Bronchial epithelial cell (primary cell): Measurements from ENCODE around the gene CARD19. TPM values are rescaled to one million over a fixed set of nuclear protein-coding genes. Genes with fewer than 3 reads are reported as not detected.

ENCODE experiments used
- DNase-seq: peaks from one replicate; pipeline ENCODE4 v3.0.0-alpha.2; 2010; ENCODE audit warnings: low read depth
- FAIRE-seq: peaks from 2 replicates; lab custom pipeline; 2011; peaks lifted over from hg19 to GRCh38; lab: Jason Lieb, UNC
- H3K27me3 ChIP-seq: 2 replicates; pipeline ENCODE4 v1.5.1; 2011; ENCODE audit warnings: low read length; ENCODE audit not compliant: control insufficient read depth, insufficient read depth
- H3K36me3 ChIP-seq: 2 replicates; pipeline ENCODE4 v1.5.1; 2011; ENCODE audit warnings: low read length; ENCODE audit not compliant: control insufficient read depth, insufficient read depth
- H3K4me3 ChIP-seq: 2 replicates; pipeline ENCODE4 v1.5.1; 2011; ENCODE audit warnings: mild to moderate bottlenecking, low read depth, low read length, control low read depth
- CTCF ChIP-seq: IDR thresholded peaks from 2 replicates; pipeline ENCODE4 v1.5.1; 2011; ENCODE audit warnings: mild to moderate bottlenecking, moderate library complexity, low read length, control low read depth, inconsistent platforms; ENCODE audit not compliant: insufficient read depth, severe bottlenecking
- total RNA-seq: library from RNA; depleted of rRNA; stranded (reverse); fragments of >200 nt; gene quantifications from 2 replicates; pipeline ENCODE4 v1.2.1, GENCODE V29; 2014

Gene CARD19
- total RNA-seq, result 43.4 and 47.9 TPM in 2 replicates

- no peak for TF ChIP-seq CTCF
- no peaks in the 10 kb centered on the region for H3K27me3 ChIP-seq
- H3K36me3 ChIP-seq, result peaks cover 2% of the 10 kb centered on the region
- H3K4me3 ChIP-seq, result peak within 1 kb of the TSS; percentile 76
- FAIRE-seq, result no peak
- peak; percentile 25 for DNase-seq
These were observed at the start of gene CARD19 for GRCh38 chr9:93096131-93096802. Gene CARD19 (plus strand): TSS chr9:93096217. CDS start chr9:93096346, 129 bp downstream.

GRCh38 chr9:93048566-93049448 lies 47.2 kb upstream of the CARD19 start:
- H3K36me3 ChIP-seq, result no peaks in the 10 kb centered on the region
- no peak overlapping the region for H3K4me3 ChIP-seq
- FAIRE-seq, result no peak
- no peak for DNase-seq
- TF ChIP-seq CTCF, result no peak
- no peaks in the 10 kb centered on the region for H3K27me3 ChIP-seq

- no peak overlapping the region for H3K4me3 ChIP-seq
- TF ChIP-seq CTCF, result no peak
- DNase-seq (no peak), FAIRE-seq (no peak)
- no peaks in the 10 kb centered on the region for H3K36me3 ChIP-seq
- H3K27me3 ChIP-seq, result no peaks in the 10 kb centered on the region
These were observed 46.5 kb upstream of the CARD19 start for GRCh38 chr9:93049491-93049890.

- Histone ChIP-seq H3K36me3 (no peaks in the 10 kb centered on the region), H3K4me3 (no peak overlapping the region), H3K27me3 (no peaks in the 10 kb centered on the region)
- no peak for TF ChIP-seq CTCF
- DNase-seq (no peak), FAIRE-seq (no peak)
These were observed 45.8 kb upstream of the CARD19 start for GRCh38 chr9:93050231-93050630.

GRCh38 chr9:93051680-93052089 lies 44.3 kb upstream of the CARD19 start:
- Histone ChIP-seq H3K36me3 (no peaks in the 10 kb centered on the region), H3K4me3 (no peak overlapping the region), H3K27me3 (no peaks in the 10 kb centered on the region)
- FAIRE-seq (no peak), DNase-seq (no peak)
- no peak for TF ChIP-seq CTCF
